ENCODE results near the gene TLK2.

Gene TLK2

DNA sequence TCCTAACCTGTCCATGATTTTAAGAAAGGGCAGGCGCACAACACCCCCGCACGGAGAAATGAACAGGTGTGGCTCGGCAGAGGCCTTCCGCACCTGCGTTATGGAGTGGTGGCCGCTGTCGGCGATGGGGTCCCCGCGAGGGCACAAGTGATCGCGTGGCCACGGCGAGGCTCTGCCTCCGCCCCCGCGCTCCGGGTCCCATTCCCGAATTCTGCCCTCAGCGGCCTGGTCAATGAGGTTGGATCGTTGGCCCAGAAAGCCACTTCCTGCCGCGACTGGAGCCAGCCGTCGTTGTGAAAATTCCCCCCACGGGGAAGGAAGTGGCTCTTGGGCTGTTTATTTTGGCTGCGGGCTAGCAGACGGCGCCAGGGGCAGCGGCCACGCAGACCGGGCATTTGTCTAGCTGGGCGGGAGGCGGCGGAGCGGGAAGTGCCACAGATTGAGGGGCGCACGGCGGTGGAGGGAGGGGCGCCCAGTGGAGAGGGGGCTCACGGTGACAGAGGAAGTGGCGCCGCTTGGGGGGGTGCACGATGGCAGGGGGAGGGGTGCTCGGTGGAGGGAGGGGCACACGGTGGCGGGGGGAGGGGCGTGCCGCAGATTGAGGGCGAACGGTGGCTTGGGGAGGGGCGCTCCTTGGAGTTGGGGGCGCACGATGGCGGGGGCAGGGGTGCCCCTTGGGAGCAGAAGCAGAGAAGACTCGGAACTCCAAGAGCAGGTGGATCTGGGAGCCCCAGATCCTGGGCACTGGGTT, 173.8 kb downstream of the TLK2 start (continued):
- TF ChIP-seq, protein P1, sequence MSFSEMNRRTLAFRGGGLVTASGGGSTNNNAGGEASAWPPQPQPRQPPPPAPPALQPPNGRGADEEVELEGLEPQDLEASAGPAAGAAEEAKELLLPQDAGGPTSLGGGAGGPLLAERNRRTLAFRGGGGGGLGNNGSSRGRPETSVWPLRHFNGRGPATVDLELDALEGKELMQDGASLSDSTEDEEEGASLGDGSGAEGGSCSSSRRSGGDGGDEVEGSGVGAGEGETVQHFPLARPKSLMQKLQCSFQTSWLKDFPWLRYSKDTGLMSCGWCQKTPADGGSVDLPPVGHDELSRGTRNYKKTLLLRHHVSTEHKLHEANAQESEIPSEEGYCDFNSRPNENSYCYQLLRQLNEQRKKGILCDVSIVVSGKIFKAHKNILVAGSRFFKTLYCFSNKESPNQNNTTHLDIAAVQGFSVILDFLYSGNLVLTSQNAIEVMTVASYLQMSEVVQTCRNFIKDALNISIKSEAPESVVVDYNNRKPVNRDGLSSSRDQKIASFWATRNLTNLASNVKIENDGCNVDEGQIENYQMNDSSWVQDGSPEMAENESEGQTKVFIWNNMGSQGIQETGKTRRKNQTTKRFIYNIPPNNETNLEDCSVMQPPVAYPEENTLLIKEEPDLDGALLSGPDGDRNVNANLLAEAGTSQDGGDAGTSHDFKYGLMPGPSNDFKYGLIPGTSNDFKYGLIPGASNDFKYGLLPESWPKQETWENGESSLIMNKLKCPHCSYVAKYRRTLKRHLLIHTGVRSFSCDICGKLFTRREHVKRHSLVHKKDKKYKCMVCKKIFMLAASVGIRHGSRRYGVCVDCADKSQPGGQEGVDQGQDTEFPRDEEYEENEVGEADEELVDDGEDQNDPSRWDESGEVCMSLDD (tag by site-specific recombination; IDR thresholded peaks at IDR 0.05) = peak; percentile 79
- TF ChIP-seq GLI2 (tag by site-specific recombination; IDR thresholded peaks at IDR 0.05; ENCODE audit: borderline replicate concordance, low read depth) = no peak

DNA sequence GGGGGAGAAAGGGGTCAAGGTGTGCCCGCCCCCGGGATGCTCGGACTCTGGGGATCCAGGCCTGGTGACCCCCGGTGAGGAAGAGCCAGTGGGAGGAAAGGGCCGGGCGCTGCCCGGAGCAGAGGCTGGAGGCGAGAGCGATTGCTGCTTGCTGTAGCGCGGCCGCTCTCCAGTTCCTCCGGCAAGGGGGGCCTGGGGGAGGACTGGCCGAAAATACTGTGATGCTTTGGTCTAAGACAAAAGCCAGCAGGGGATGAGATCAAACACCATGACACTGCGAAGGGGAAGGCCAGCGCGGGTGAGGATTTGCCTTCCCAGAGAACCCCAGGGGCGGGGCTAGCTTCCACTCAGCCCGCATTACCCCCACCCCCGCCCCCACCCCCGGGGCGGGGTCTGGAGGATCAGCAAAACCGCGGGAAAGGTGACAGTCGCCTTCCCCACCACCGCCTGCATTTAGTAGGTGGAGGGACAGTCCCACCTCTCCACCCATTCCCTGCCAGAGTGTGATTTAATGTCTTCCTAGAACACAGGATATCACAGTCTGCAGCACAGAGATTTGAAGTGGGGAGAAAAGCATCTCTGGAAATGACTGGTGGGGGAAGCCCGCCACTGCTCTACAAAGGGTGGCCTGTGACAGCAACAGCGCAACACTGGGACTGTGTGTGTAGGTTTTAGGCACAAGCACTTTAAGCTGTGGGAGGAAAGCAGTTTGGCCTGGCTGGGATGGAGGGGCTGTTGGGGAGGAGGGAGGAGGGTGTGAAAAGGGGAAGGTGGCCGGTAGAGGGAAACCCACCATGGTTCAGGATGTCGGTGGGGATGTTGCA, 174.6 kb downstream of the TLK2 start:
- peaks cover 9% of the 10 kb centered on the region for H3K4me1 ChIP-seq (ENCODE audit: control insufficient read depth, insufficient read depth, low read length)
- no peaks in the 10 kb centered on the region for H3K9me3 ChIP-seq (ENCODE audit: control insufficient read depth, insufficient read depth, low read depth, low read length)
- CTCF ChIA-PET = interaction anchor here (1.5 kb wide), 1 partner anchor 19 kb away, joined by 3 read pairs; no protein-coding TSS in a partner anchor
- peaks cover 0 to 10% of the 10 kb centered on the region in 2 experiments; a peak in 1 of 3 replicates for H3K36me3 ChIP-seq (ENCODE audit: control insufficient read depth in 2 of 2, insufficient read depth in 1 of 2, low read length in 2 of 2)
- peak overlapping the region; percentile 27 for H3K4me3 ChIP-seq (ENCODE audit: low read depth, low read length)
- H3K27ac ChIP-seq (ENCODE audit: extremely low read depth, low read depth, low read length) = peak overlapping the region; percentile 84
- POLR2A ChIA-PET = interaction anchor here (1.0 kb wide), 1 partner anchor 22 kb away, joined by 3 read pairs; no protein-coding TSS in a partner anchor
- TF ChIP-seq ZNF561 (tag by site-specific recombination; IDR thresholded peaks at IDR 0.05; ENCODE audit: borderline replicate concordance) (no peak), ZNF610 (tag by site-specific recombination; IDR thresholded peaks at IDR 0.05; ENCODE audit: borderline replicate concordance) (0 out of 2 replicates have a peak, but pooled peaks have one; percentile 22), SP3 (tag by site-specific recombination; IDR thresholded peaks at IDR 0.05) (peak; percentile 75), ZBTB17 (tag by site-specific recombination; IDR thresholded peaks at IDR 0.05) (no peak), SCRT2 (tag by site-specific recombination; IDR thresholded peaks at IDR 0.05) (no peak), ZNF341 (tag by site-specific recombination; IDR thresholded peaks at IDR 0.05; ENCODE audit: low read depth) (0 out of 2 replicates have a peak, but pooled peaks have one; percentile 6), KLF9 (tag by site-specific recombination; IDR thresholded peaks at IDR 0.05; ENCODE audit: low read depth) (no peak), ZNF302 (tag by site-specific recombination; IDR thresholded peaks at IDR 0.05; ENCODE audit: low read depth) (no peak), GLIS2 (tag by site-specific recombination; IDR thresholded peaks at IDR 0.05) (peak; percentile 56), ZSCAN30 (tag by site-specific recombination; IDR thresholded peaks at IDR 0.05) (no peak), ZFP3 (tag by site-specific recombination; IDR thresholded peaks at IDR 0.05; ENCODE audit: low read depth) (no peak), GLI2 (tag by site-specific recombination; IDR thresholded peaks at IDR 0.05; ENCODE audit: borderline replicate concordance, low read depth) (no peak), ZNF132 (tag by site-specific recombination; IDR thresholded peaks at IDR 0.05; ENCODE audit: borderline replicate concordance) (no peak), ZNF843 (tag by site-specific recombination; IDR thresholded peaks at IDR 0.05) (0 out of 2 replicates have a peak, but pooled peaks have one; percentile 5), ZNF366 (tag by site-specific recombination; conservative IDR thresholded peaks at IDR 0.05) (peak; percentile 36; the same call in 1 of the 2 replicates), ZNF16 (tag by site-specific recombination; IDR thresholded peaks at IDR 0.05; ENCODE audit: low read depth) (no peak), ZNF837 (tag by site-specific recombination; IDR thresholded peaks at IDR 0.05) (no peak)
- TF ChIP-seq, protein P2, sequence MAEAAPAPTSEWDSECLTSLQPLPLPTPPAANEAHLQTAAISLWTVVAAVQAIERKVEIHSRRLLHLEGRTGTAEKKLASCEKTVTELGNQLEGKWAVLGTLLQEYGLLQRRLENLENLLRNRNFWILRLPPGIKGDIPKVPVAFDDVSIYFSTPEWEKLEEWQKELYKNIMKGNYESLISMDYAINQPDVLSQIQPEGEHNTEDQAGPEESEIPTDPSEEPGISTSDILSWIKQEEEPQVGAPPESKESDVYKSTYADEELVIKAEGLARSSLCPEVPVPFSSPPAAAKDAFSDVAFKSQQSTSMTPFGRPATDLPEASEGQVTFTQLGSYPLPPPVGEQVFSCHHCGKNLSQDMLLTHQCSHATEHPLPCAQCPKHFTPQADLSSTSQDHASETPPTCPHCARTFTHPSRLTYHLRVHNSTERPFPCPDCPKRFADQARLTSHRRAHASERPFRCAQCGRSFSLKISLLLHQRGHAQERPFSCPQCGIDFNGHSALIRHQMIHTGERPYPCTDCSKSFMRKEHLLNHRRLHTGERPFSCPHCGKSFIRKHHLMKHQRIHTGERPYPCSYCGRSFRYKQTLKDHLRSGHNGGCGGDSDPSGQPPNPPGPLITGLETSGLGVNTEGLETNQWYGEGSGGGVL (tag by site-specific recombination; IDR thresholded peaks at IDR 0.05) = peak; percentile 87
- TF ChIP-seq, protein P3, sequence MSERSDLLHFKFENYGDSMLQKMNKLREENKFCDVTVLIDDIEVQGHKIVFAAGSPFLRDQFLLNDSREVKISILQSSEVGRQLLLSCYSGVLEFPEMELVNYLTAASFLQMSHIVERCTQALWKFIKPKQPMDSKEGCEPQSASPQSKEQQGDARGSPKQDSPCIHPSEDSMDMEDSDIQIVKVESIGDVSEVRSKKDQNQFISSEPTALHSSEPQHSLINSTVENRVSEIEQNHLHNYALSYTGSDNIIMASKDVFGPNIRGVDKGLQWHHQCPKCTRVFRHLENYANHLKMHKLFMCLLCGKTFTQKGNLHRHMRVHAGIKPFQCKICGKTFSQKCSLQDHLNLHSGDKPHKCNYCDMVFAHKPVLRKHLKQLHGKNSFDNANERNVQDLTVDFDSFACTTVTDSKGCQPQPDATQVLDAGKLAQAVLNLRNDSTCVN (tag by site-specific recombination; optimal IDR thresholded peaks at IDR 0.05) = no peak
- TF ChIP-seq, protein P4, sequence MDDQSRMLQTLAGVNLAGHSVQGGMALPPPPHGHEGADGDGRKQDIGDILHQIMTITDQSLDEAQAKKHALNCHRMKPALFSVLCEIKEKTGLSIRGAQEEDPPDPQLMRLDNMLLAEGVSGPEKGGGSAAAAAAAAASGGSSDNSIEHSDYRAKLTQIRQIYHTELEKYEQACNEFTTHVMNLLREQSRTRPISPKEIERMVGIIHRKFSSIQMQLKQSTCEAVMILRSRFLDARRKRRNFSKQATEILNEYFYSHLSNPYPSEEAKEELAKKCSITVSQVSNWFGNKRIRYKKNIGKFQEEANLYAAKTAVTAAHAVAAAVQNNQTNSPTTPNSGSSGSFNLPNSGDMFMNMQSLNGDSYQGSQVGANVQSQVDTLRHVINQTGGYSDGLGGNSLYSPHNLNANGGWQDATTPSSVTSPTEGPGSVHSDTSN (CRISPR knock-in tag; IDR thresholded peaks at IDR 0.05) = no peak
- TF ChIP-seq, protein P5, sequence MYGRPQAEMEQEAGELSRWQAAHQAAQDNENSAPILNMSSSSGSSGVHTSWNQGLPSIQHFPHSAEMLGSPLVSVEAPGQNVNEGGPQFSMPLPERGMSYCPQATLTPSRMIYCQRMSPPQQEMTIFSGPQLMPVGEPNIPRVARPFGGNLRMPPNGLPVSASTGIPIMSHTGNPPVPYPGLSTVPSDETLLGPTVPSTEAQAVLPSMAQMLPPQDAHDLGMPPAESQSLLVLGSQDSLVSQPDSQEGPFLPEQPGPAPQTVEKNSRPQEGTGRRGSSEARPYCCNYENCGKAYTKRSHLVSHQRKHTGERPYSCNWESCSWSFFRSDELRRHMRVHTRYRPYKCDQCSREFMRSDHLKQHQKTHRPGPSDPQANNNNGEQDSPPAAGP (tag by site-specific recombination; IDR thresholded peaks at IDR 0.05) = no peak
- TF ChIP-seq, protein P6, sequence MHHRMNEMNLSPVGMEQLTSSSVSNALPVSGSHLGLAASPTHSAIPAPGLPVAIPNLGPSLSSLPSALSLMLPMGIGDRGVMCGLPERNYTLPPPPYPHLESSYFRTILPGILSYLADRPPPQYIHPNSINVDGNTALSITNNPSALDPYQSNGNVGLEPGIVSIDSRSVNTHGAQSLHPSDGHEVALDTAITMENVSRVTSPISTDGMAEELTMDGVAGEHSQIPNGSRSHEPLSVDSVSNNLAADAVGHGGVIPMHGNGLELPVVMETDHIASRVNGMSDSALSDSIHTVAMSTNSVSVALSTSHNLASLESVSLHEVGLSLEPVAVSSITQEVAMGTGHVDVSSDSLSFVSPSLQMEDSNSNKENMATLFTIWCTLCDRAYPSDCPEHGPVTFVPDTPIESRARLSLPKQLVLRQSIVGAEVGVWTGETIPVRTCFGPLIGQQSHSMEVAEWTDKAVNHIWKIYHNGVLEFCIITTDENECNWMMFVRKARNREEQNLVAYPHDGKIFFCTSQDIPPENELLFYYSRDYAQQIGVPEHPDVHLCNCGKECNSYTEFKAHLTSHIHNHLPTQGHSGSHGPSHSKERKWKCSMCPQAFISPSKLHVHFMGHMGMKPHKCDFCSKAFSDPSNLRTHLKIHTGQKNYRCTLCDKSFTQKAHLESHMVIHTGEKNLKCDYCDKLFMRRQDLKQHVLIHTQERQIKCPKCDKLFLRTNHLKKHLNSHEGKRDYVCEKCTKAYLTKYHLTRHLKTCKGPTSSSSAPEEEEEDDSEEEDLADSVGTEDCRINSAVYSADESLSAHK (tag by site-specific recombination; IDR thresholded peaks at IDR 0.05) = no peak

All from HEK293 (cell line).